Calu3 (cell line): ENCODE measurements around the gene SLC16A10. TPM values are rescaled to one million over a fixed set of nuclear protein-coding genes. Genes with fewer than 3 reads are reported as not detected.
"Not testable (repeated sequence)": the region's sequence is repeated elsewhere in the genome, so short reads cannot be mapped to it uniquely, and the experiment has no call there.

Experiments
- BruUV-seq: library from RNA; stranded (reverse); fragments of 400-500 nt; replicated peaks from 2 replicates; lab custom pipeline; 2021; lab: Mats Ljungman, UMichigan
- CTCF ChIA-PET: fragments of 300-600 bp; sonication (Branson Sonifier 250); formaldehyde crosslinking; loops from one replicate; lab custom pipeline; 2022; ENCODE audit warnings: antibody characterized with exemption; lab: Charles Lee
- DNase-seq: peaks from one replicate; pipeline ENCODE4 v3.0.0; 2022
- H3K27ac Mint-ChIP-seq: one replicate; pipeline ENCODE4 v1.8.0; 2022; ENCODE audit warnings: mixed read lengths; ENCODE audit not compliant: unreplicated experiment
- H3K27me3 Mint-ChIP-seq: one replicate; pipeline ENCODE4 v1.8.0; 2022; ENCODE audit warnings: mixed read lengths; ENCODE audit not compliant: unreplicated experiment
- H3K36me3 Mint-ChIP-seq: one replicate; pipeline ENCODE4 v1.8.0; 2022; ENCODE audit warnings: mild to moderate bottlenecking, moderate library complexity, mixed read lengths; ENCODE audit not compliant: insufficient read depth, unreplicated experiment
- H3K4me1 Mint-ChIP-seq: one replicate; pipeline ENCODE4 v1.8.0; 2022; ENCODE audit warnings: mild to moderate bottlenecking, low read depth, mixed read lengths; ENCODE audit not compliant: unreplicated experiment
- H3K4me3 Mint-ChIP-seq: one replicate; pipeline ENCODE4 v1.8.0; 2022; ENCODE audit warnings: mild to moderate bottlenecking, low read depth, moderate library complexity, mixed read lengths; ENCODE audit not compliant: unreplicated experiment
- H3K9me3 Mint-ChIP-seq: one replicate; pipeline ENCODE4 v1.8.0; 2022; ENCODE audit warnings: low read depth, mixed read lengths; ENCODE audit not compliant: unreplicated experiment
- intact Hi-C: fragments of 100-400 bp; cut with micrococcal nuclease; formaldehyde crosslinking; loops from one replicate; pipeline ENCODE4 v1.10.0; 2022; ENCODE audit not compliant: unreplicated experiment
- total RNA-seq: library from RNA; stranded (reverse); gene quantifications from 2 replicates; pipeline ENCODE4 v1.2.3, GENCODE V29; 2022
- TF ChIP-seq, protein P1 (sequence below): fragments of 200-600 bp; IDR thresholded peaks from one replicate; pipeline ENCODE4 v1.8.0; 2022; ENCODE audit warnings: antibody characterized with exemption; ENCODE audit not compliant: unreplicated experiment

Gene SLC16A10
- total RNA-seq, 1 experiment from 2014 or later: 2.6 TPM

DNA sequence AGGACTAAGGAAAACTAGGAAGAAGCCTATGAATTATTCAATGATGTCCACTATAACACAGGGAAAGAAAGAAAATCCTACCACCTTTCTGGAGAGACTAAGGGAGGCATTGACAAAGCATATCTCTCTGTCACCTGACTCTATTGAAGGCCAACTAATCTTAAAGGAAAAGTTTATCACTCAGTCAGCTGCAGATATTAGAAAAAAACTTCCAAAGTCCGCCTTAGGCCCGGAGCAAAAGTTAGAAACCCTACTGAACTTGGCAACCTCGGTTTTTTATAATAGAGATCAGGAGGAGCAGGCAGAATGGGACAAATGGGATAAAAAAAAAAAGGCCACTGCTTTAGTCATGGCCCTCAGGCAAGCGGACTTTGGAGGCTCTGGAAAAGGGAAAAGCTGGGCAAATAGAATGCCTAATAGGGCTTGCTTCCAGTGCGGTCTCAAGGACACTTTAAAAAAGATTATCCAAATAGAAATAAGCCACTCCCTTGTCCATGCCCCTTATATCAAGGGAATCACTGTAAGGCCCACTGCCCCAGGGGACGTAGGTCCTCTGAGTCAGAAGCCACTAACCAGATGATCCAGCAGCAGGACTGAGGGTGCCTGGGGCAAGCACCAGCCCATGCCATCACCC is 47.0 kb downstream of the SLC16A10 start:
- H3K9me3 Mint-ChIP-seq, BruUV-seq, intact Hi-C loops, DNase-seq, H3K27me3 Mint-ChIP-seq, H3K4me3 Mint-ChIP-seq, CTCF ChIA-PET, H3K27ac Mint-ChIP-seq, H3K36me3 Mint-ChIP-seq, H3K4me1 Mint-ChIP-seq: not testable (repeated sequence)

DNA sequence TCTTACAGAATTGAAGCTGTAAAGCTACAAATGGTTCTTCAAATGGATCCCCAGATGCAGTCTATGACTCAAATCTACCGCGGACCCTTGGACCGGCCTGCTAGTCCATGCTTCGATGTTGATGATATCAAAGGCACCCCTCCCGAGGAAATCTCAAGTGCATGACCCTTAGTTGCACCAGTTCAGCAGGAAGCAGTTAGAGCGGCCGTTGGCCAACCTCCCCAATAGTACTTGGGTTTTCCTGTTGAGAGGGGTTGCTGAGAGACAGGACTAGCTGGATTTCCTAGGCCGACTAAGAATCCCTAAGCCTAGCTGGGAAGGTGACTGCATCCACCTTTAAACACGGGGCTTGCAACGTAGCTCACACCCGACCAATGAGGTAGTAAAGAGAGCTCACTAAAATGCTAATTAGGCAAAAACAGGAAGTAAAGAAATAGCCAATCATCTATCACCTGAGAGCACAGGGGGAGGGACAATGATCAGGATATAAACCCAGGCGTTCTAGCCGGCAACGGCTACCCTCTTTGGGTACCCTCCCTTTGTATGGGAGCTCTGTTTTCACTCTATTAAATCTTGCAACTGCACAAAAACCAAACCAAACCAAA is 50.3 kb downstream of the SLC16A10 start:
- H3K9me3 Mint-ChIP-seq, H3K36me3 Mint-ChIP-seq, H3K4me3 Mint-ChIP-seq, H3K4me1 Mint-ChIP-seq, H3K27ac Mint-ChIP-seq, BruUV-seq, intact Hi-C loops, H3K27me3 Mint-ChIP-seq, CTCF ChIA-PET, DNase-seq: not testable (repeated sequence)

GRCh38 chr6:111147440-111147839 is 60.1 kb downstream of the SLC16A10 start:
- H3K9me3 Mint-ChIP-seq: no peaks in the 10 kb centered on the region
- intact Hi-C loops: no loop called here
- H3K27me3 Mint-ChIP-seq: no peaks in the 10 kb centered on the region
- no peaks in the 10 kb centered on the region for H3K36me3 Mint-ChIP-seq
- no peak overlapping the region for H3K27ac Mint-ChIP-seq
- CTCF ChIA-PET: no interaction called here
- BruUV-seq: no TSS peak
- H3K4me1 Mint-ChIP-seq: no peaks in the 10 kb centered on the region
- no peak for DNase-seq
- no peak overlapping the region for H3K4me3 Mint-ChIP-seq
- TF ChIP-seq, protein P1, sequence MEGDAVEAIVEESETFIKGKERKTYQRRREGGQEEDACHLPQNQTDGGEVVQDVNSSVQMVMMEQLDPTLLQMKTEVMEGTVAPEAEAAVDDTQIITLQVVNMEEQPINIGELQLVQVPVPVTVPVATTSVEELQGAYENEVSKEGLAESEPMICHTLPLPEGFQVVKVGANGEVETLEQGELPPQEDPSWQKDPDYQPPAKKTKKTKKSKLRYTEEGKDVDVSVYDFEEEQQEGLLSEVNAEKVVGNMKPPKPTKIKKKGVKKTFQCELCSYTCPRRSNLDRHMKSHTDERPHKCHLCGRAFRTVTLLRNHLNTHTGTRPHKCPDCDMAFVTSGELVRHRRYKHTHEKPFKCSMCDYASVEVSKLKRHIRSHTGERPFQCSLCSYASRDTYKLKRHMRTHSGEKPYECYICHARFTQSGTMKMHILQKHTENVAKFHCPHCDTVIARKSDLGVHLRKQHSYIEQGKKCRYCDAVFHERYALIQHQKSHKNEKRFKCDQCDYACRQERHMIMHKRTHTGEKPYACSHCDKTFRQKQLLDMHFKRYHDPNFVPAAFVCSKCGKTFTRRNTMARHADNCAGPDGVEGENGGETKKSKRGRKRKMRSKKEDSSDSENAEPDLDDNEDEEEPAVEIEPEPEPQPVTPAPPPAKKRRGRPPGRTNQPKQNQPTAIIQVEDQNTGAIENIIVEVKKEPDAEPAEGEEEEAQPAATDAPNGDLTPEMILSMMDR: no peak

- Mint-ChIP-seq H3K36me3 (no peaks in the 10 kb centered on the region), H3K4me1 (no peaks in the 10 kb centered on the region), H3K27me3 (no peaks in the 10 kb centered on the region), H3K27ac (no peak overlapping the region), H3K4me3 (no peak overlapping the region), H3K9me3 (no peaks in the 10 kb centered on the region)
- TF ChIP-seq, protein P1: no peak
- BruUV-seq: no TSS peak
- DNase-seq: no peak
- CTCF ChIA-PET: no interaction called here
- intact Hi-C loops: no loop called here
Observed at GRCh38 chr6:111148110-111148509, 60.8 kb downstream of the SLC16A10 start.

DNA sequence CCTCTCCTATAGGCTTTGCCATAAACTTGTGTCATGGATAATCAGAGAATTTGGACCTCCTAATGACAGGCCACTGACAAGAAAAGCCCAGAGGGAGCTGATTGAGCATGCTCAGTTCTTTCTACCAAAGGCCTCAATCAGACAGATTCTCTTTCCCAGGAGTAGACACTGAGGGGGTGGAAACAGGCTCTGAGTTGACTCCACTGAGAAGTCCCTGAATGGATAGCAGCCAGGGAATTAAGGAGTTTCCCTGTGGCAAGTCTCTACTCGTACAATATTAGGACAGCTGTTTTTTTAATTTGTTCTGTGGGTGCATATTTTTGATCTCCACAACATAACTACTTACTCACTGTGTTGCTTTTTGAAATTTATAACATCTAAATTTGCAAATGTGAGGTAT is 63.3 kb downstream of the SLC16A10 start:
- Mint-ChIP-seq H3K27ac (no peak overlapping the region), H3K9me3 (no peaks in the 10 kb centered on the region), H3K4me1 (no peaks in the 10 kb centered on the region), H3K27me3 (no peaks in the 10 kb centered on the region), H3K36me3 (no peaks in the 10 kb centered on the region), H3K4me3 (no peak overlapping the region)
- intact Hi-C loops: no loop called here
- CTCF ChIA-PET: no interaction called here
- no TSS peak for BruUV-seq
- DNase-seq: no peak
- TF ChIP-seq, protein P1: no peak
